NCI-H2196 (cell line): Measurements from ENCODE around the gene MZF1.
"Not testable (repeated sequence)": the region's sequence is repeated elsewhere in the genome, so short reads cannot be mapped to it uniquely, and the experiment has no call there.

Experiments used
- DNase-seq: peaks from one replicate; lab custom pipeline; 2025; ENCODE audit not compliant: unreplicated experiment; lab: John Stamatoyannopoulos, UW

Gene MZF1

GRCh38 chr19:58572818-58573657 is at the start of gene MZF1:
Gene MZF1 (minus strand): TSS chr19:58573335. CDS start chr19:58571389, 1,946 bp downstream.
- no peak for DNase-seq

- DNase-seq = not testable (repeated sequence)
Measured at GRCh38 chr19:58607213-58607612, 34.1 kb upstream of the MZF1 start.

- DNase-seq = not testable (repeated sequence)
Measured at GRCh38 chr19:58606251-58606896, 33.2 kb upstream of the MZF1 start.

- DNase-seq = no peak
Measured at GRCh38 chr19:58586133-58586765, 13.1 kb upstream of the MZF1 start.

- no peak for DNase-seq
Measured at GRCh38 chr19:58585442-58586132, 12.5 kb upstream of the MZF1 start.

- no peak for DNase-seq
Measured at GRCh38 chr19:58584498-58585441, 11.6 kb upstream of the MZF1 start.

- no peak for DNase-seq
Measured at GRCh38 chr19:58582985-58583384, 9.8 kb upstream of the MZF1 start.

GRCh38 chr19:58581227-58582141 is 8.3 kb upstream of the MZF1 start:
- no peak for DNase-seq

GRCh38 chr19:58579473-58580142 is 6.5 kb upstream of the MZF1 start:
- no peak for DNase-seq

GRCh38 chr19:58578012-58578925 is 5.1 kb upstream of the MZF1 start:
- no peak for DNase-seq

- not testable (repeated sequence) for DNase-seq
Measured at GRCh38 chr19:58577581-58577980, 4.4 kb upstream of the MZF1 start.

- DNase-seq = no peak
Measured at GRCh38 chr19:58575183-58576041, 2.3 kb upstream of the MZF1 start.

- no peak for DNase-seq
Measured at GRCh38 chr19:58573658-58574164, 576 bp upstream of the MZF1 start.

GRCh38 chr19:58572026-58572817 is 913 bp downstream of the MZF1 start:
- DNase-seq = no peak

- DNase-seq = no peak
Measured at GRCh38 chr19:58571575-58571947, 1.6 kb downstream of the MZF1 start.
